GM19395 (cell line): ENCODE measurements around the gene TGM5.
"Not testable (repeated sequence)": the region's sequence is repeated elsewhere in the genome, so short reads cannot be mapped to it uniquely, and the experiment has no call there.

Experiments
- ATAC-seq: cut with Tn5 transposase; IDR thresholded peaks from one replicate; pipeline ENCODE4 v1.9.1; 2021; ENCODE audit warnings: mild to moderate bottlenecking, moderate library complexity; ENCODE audit not compliant: unreplicated experiment

Gene TGM5

GRCh38 chr15:43266834-43267233, at the start of gene TGM5:
TGM5 (minus strand) TSS chr15:43266928; CDS start chr15:43266849, 79 bp downstream.
- no peak for ATAC-seq

DNA sequence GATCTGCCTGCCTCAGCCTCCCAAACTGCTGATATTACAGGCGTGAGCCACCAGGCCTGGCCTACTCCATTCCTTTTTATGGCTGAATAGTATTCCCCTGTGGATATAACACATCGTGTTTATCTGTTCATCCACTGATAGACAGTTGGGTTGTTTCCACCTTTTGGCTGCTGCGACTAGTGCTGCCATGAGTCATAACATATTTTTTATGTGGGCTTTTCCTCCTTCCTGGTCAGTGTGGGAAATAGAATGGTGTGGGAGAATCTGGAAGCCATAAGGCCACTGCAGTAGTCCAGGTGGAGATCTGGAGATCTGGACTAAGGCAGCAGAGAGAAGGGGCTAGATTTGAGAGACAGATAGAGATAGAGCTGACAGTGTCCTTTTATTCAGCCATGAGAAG, 47.4 kb upstream of the TGM5 start:
- no peak for ATAC-seq

DNA sequence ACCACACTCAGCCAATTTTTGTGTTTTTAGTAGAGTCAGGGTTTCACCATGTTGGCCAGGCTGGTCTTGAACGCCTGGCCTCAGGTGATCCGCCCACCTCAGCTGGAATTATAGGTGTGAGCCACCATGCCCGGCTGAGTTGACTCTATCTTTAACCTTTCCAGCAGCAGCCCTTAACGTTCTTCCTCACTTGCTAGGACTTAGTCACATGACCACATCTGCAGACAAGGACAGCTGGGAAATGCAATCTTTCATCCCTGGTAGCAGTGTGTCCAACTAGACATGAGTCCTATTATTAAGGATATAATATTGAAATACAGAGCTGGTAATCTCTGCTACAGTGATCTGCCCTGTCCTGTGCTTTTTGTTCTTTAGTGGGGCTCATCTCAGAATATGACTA, 45.6 kb upstream of the TGM5 start:
- no peak for ATAC-seq

GRCh38 chr15:43302205-43302817, 35.6 kb upstream of the TGM5 start, which contains the start of gene TGM7:
TGM7 (minus strand) TSS chr15:43302255.
- no peak for ATAC-seq

GRCh38 chr15:43299884-43300283, 33.2 kb upstream of the TGM5 start:
- ATAC-seq, result no peak

GRCh38 chr15:43299411-43299810, 32.7 kb upstream of the TGM5 start:
- ATAC-seq, result no peak

DNA sequence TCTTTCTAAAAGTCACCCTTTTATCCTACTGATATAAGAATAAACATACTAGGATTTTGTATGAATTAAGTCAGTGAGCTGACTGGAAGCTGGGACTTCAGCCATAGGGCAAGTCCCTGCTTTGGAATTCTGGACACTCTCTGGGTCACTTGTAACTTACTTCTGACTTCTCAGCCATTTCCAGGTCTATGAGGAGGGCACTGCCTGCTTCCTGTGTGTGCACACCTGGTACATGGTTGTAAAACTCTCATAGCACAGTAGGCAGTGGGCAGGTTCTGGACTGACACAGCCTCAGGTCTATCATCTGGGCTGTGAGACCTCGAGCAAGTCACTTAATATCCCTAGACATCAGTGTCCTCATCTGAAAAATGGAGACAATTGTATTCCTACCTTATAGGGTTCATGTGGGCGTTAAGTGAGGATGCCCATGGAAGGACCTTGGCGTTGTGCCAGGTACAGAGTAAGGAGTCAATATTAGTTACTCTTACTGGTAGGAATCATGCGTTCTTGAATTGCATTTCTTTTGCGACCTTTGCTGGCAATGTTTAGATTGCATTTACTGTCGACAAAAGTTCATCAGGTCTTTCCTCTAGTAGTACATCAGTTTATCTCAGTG, 27.5 kb upstream of the TGM5 start:
- ATAC-seq, result no peak

DNA sequence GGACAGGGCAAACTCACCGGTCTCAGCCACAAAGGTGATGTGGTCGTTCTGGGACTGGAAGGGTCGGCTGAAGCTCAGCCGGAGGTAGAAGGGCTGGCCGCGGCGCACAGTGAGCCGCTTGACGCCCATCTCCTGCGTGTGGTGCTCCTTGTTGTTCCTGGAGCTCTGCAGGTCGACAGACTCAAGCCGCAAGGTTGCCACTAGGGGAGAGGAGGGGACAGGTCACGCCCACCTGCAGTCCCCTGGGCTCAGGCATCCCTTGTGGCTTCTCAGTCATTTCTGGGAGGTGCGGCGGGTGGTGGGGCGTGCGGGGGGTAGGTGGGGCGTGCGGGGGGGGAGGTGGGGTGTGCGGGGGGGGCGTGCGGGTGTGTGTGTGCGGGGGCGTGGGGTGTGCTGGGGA, 26.7 kb upstream of the TGM5 start:
- ATAC-seq, result no peak

DNA sequence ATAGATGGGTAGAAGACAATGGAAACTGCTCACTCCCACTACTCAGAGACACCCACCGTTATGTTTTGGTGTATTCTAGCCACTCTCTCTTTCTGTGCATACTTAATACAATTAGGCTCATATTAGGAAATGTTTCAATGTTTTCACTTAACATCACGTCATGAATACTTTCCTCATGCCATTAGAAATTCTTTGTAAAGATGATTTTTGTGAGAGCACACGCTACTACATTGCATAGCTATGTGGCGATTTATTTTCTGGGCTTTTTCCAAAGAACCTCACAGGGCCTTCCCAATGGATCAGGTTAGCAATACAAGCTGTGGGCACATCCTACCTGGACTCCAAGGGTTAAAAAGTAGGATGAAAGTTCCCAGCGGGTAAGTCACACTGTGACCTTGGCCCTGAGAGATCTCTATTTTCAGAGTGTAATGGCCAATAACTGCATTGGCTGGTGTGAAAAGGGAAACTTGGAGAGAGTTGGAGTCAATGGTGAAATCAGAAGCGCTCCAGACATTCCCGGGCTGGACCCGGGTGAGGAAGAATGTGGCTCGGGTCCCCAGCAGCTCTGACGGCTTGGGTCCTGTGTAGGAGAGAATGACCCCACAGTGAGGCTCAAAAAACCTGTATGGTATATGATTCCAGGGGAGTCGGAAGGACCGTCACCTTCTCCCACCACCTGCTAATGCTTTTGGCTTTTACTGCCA, 25.8 kb upstream of the TGM5 start:
- no peak for ATAC-seq

DNA sequence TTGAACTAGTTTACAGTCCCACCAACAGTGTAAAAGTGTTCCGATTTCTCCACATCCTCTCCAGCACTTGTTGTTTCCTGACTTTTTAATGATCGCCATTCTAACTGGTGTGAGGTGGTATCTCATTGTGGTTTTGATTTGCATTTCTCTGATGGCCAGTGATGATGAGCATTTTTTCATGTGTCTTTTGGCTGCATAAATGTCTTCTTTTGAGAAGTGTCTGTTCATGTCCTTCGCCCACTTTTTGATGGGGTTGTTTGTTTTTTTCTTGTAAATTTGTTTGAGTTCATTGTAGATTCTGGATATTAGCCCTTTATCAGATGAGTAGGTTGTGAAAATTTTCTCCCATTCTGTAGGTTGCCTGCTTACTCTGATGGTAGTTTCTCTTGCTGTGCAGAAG, 22.9 kb upstream of the TGM5 start:
- ATAC-seq, result not testable (repeated sequence)

- ATAC-seq, result no peak
Observed at GRCh38 chr15:43287254-43287653, 20.5 kb upstream of the TGM5 start.

- no peak for ATAC-seq
Observed at GRCh38 chr15:43286074-43286473, 19.3 kb upstream of the TGM5 start.

GRCh38 chr15:43285609-43286037, 18.9 kb upstream of the TGM5 start:
- ATAC-seq, result no peak

- ATAC-seq, result no peak
Observed at GRCh38 chr15:43283526-43283925, 16.8 kb upstream of the TGM5 start.

DNA sequence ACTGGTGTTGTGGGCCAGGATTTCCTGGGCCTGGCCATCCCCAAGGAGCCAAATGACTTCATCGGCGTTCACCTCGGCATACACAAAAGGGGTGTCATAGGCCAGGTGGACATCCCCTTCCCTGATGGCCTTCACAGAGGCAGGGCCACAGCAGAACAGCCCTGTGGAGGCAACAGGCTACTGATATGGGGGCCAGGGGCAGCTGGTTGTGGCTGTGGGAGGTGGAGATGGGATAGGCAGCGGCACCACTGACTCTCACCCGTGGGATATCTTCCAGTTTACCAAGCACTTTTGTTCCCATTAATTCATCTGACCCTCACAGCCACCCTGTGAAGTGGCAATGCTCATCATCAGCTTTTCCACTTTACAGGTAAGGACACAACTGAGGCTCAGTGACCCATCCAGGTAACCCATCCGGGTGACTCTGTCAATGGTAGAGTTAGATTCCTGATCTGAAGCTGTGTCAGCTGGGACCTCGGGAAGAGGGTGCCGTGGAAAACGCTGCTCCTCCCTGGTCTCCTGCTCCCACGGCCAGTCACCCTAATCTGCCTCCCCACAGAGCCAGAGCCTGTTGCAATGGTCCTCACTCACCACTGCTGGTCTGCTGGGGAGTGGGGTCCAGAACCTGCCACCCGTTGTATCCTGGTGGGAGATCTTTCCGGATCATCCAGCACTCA, 15.3 kb upstream of the TGM5 start:
- no peak for ATAC-seq

- ATAC-seq, result no peak
Observed at GRCh38 chr15:43280996-43281395, 14.3 kb upstream of the TGM5 start.

DNA sequence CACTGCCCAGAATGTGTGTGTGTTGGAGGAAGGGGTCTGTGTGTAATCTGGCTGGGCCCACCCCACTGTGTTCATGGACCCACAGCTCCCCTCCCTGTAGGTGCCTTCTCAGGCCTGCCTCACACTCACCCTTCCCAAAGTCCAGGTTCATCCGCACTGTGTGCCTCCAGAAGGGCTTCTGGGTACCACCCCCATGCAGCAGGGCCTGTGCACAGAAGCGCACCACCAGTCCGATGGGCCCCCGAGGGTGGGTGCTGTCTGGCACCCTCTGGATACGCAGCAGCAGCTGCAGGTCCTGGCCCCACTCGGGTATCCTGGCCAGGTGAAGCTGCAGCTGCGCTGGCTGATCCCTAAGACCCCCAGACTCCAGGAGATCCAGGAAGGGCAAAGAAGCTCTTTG, 12.8 kb upstream of the TGM5 start:
- no peak for ATAC-seq

GRCh38 chr15:43278869-43279268, 12.1 kb upstream of the TGM5 start:
- ATAC-seq, result no peak

DNA sequence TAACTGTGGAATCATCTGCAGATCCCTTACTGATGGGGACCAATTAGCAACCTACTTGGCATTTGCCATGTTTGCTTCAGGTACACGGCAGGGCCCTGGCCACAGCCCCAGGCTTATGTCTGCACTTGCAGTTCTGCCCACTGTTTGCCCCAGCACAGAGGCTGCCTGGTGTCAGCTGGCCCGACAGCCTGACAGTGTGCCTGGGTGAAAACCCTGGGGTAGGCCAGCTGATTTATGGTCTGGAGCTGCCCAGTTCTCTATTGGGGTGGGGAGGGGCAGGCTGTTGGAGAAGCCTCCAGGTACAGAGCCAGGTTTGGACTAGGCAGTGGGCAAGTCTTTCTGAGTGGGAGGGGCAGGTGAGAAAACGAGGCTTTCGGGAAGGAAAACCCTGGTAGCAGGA, 11.2 kb upstream of the TGM5 start:
- ATAC-seq, result no peak

DNA sequence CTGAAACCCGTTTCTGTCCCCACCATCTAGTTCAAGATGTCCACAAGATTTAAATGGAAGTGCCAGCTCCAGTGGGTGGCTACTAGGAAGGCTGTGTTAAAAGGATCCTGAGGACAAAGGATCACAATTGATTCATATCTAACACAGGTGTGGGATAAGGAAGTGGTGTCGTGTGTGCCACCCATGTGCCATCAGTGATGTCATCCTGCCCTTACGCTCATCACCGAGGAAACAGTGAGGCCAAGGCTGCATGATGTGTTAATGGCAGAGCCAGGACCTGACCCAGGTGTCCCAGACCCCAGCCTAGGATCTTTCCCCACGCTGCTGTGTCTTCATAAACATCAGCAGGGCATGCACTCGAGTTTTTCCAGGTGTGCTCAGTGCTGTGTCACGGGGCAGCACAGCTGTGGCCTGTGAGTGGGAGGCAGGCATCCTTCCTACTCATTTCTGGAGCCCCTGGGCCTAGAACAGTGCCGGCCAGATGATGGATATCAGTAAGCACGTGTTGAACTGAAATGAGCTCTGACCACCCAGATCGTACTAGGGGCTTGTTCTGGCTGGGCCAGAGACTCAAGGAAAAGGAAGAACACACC, 10.6 kb upstream of the TGM5 start:
- no peak for ATAC-seq

- ATAC-seq, result no peak
Observed at GRCh38 chr15:43276563-43277200, 10.0 kb upstream of the TGM5 start.
